Rectal smooth muscle tissue (tissue), 1 donor: Measurements from ENCODE around the gene AK4.
"Not testable (repeated sequence)": the region's sequence is repeated elsewhere in the genome, so short reads cannot be mapped to it uniquely, and the experiment has no call there.

Experiments used
- H3K27ac ChIP-seq: one replicate; pipeline ENCODE4 v1.7.0; 2013; ENCODE audit warnings: low read depth, low read length, inconsistent platforms
- H3K27me3 ChIP-seq: one replicate; pipeline ENCODE4 v1.7.0; 2013; ENCODE audit warnings: low read length; ENCODE audit not compliant: control insufficient read depth, insufficient read depth
- H3K36me3 ChIP-seq: one replicate; pipeline ENCODE4 v1.7.0; 2013; ENCODE audit warnings: low read length; ENCODE audit not compliant: control insufficient read depth, insufficient read depth
- H3K4me1 ChIP-seq: one replicate; pipeline ENCODE4 v1.7.0; 2013; ENCODE audit warnings: low read length; ENCODE audit not compliant: control insufficient read depth, insufficient read depth
- H3K4me3 ChIP-seq: one replicate; pipeline ENCODE4 v1.7.0; 2013; ENCODE audit warnings: low read length
- H3K9ac ChIP-seq: one replicate; pipeline ENCODE4 v1.7.0; 2013; ENCODE audit warnings: low read length

AK4 gene

GRCh38 chr1:65156910-65157545, 9.0 kb downstream of the AK4 start:
- Histone ChIP-seq H3K9ac (no peak overlapping the region), H3K36me3 (no peaks in the 10 kb centered on the region), H3K27ac (no peak overlapping the region), H3K27me3 (no peaks in the 10 kb centered on the region), H3K4me3 (no peak overlapping the region), H3K4me1 (no peaks in the 10 kb centered on the region)

- H3K36me3 ChIP-seq, result no peaks in the 10 kb centered on the region
- H3K27me3 ChIP-seq, result no peaks in the 10 kb centered on the region
- H3K9ac ChIP-seq, result no peak overlapping the region
- H3K4me1 ChIP-seq, result no peaks in the 10 kb centered on the region
- no peak overlapping the region for H3K4me3 ChIP-seq
- no peak overlapping the region for H3K27ac ChIP-seq
Observed at GRCh38 chr1:65157546-65157941, 9.5 kb downstream of the AK4 start.

GRCh38 chr1:65159291-65159688, 11.3 kb downstream of the AK4 start:
- H3K27me3 ChIP-seq, H3K27ac ChIP-seq, H3K36me3 ChIP-seq, H3K4me1 ChIP-seq, H3K9ac ChIP-seq, H3K4me3 ChIP-seq: not testable (repeated sequence)

GRCh38 chr1:65159801-65160523, 12.0 kb downstream of the AK4 start:
- H3K27me3 ChIP-seq, result no peaks in the 10 kb centered on the region
- H3K36me3 ChIP-seq, result no peaks in the 10 kb centered on the region
- H3K4me1 ChIP-seq, result no peaks in the 10 kb centered on the region
- no peak overlapping the region for H3K27ac ChIP-seq
- no peak overlapping the region for H3K4me3 ChIP-seq
- H3K9ac ChIP-seq, result no peak overlapping the region

- Histone ChIP-seq H3K9ac (no peak overlapping the region), H3K27ac (no peak overlapping the region), H3K4me3 (no peak overlapping the region), H3K27me3 (no peaks in the 10 kb centered on the region), H3K36me3 (no peaks in the 10 kb centered on the region), H3K4me1 (no peaks in the 10 kb centered on the region)
Observed at GRCh38 chr1:65163201-65163805, 15.3 kb downstream of the AK4 start.

- H3K4me3 ChIP-seq, H3K27ac ChIP-seq, H3K27me3 ChIP-seq, H3K36me3 ChIP-seq, H3K9ac ChIP-seq, H3K4me1 ChIP-seq: not testable (repeated sequence)
Observed at GRCh38 chr1:65164101-65164500, 16.1 kb downstream of the AK4 start.

GRCh38 chr1:65164633-65165032, 16.6 kb downstream of the AK4 start:
- no peaks in the 10 kb centered on the region for H3K36me3 ChIP-seq
- H3K4me3 ChIP-seq, result no peak overlapping the region
- no peak overlapping the region for H3K9ac ChIP-seq
- no peak overlapping the region for H3K27ac ChIP-seq
- no peaks in the 10 kb centered on the region for H3K4me1 ChIP-seq
- H3K27me3 ChIP-seq, result no peaks in the 10 kb centered on the region

- Histone ChIP-seq H3K27ac (no peak overlapping the region), H3K4me1 (peaks cover 2% of the 10 kb centered on the region), H3K9ac (no peak overlapping the region), H3K36me3 (no peaks in the 10 kb centered on the region), H3K27me3 (no peaks in the 10 kb centered on the region), H3K4me3 (no peak overlapping the region)
Observed at GRCh38 chr1:65165269-65165993, 17.4 kb downstream of the AK4 start.

GRCh38 chr1:65166572-65167305, 18.7 kb downstream of the AK4 start:
- Histone ChIP-seq H3K4me1 (peaks cover 3% of the 10 kb centered on the region), H3K36me3 (no peaks in the 10 kb centered on the region), H3K27me3 (no peaks in the 10 kb centered on the region), H3K9ac (no peak overlapping the region), H3K4me3 (no peak overlapping the region), H3K27ac (no peak overlapping the region)

GRCh38 chr1:65167586-65168242, 19.7 kb downstream of the AK4 start:
- Histone ChIP-seq H3K27me3 (no peaks in the 10 kb centered on the region), H3K4me1 (peaks cover 3% of the 10 kb centered on the region), H3K27ac (no peak overlapping the region), H3K4me3 (no peak overlapping the region), H3K36me3 (no peaks in the 10 kb centered on the region), H3K9ac (no peak overlapping the region)

- H3K4me1 ChIP-seq, result peaks cover 3% of the 10 kb centered on the region
- no peak overlapping the region for H3K27ac ChIP-seq
- no peaks in the 10 kb centered on the region for H3K36me3 ChIP-seq
- H3K4me3 ChIP-seq, result no peak overlapping the region
- no peaks in the 10 kb centered on the region for H3K27me3 ChIP-seq
- no peak overlapping the region for H3K9ac ChIP-seq
Observed at GRCh38 chr1:65168867-65169266, 20.9 kb downstream of the AK4 start.
